Uterus (tissue), 2 donors: ENCODE data around the gene CIITA.

Source experiments
- POLR2A ChIP-seq, 2 donors: fragments of 450-650 bp; IDR thresholded peaks; one replicate each; pipeline ENCODE4 v1.6.1; 2016; ENCODE audit warnings: antibody characterized with exemption in 2 of 2, mild to moderate bottlenecking in 1 of 2, moderate library complexity in 1 of 2
- TF ChIP-seq, protein P1 (sequence below), 4 experiments: fragments of 200-600 bp in 2 of 4; fragments of 450-650 bp in 2 of 4; sonication (generic) in 2 of 4; IDR thresholded peaks; one replicate each; pipeline ENCODE4 v1.5.1; 2016 to 2019; ENCODE audit warnings: antibody characterized with exemption in 4 of 4, mild to moderate bottlenecking in 2 of 4, moderate library complexity in 1 of 4

DNA sequence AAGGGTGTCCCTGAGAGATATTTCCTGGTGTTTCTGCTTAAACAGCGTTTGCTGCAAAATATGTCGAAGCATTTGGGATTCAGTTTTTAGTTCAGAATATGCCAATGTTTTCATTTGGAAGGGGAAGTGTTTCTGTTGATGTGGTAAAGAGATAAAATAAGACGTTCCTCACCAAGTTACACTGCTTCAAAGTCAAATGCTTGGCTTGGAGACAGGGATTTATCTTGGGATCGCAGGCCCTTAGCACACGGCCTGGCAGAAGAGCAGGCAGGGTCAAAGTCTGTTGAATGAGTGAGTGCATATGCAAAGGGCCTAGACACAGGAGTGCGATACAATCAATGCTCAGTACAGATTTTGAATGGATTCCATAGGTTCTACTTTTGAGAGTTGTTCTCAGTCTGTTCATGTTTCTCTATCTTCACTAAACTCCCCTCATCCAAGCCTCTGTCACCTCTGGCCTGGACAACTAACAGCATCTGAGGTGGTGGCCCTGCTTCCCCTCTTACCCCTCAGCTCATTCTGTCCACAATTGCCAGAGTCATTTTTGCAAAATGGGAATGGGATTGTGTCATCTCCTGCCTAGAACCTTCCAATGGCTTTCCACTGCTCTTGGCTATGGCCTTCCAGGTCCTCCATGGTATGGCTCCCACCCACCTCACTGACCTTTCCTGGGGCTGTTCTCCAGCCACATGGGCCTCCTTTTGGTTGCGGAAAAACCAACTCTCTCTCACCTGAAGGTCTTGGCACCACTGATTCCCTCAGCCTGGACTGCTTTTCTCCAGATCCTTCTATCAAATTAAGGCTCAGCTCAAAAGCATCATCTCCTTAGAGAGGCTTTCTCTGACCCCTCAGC lies 62.0 kb downstream of the CIITA start:
- no peak for TF ChIP-seq POLR2A (IDR thresholded peaks at IDR 0.05)
- TF ChIP-seq, protein P1, sequence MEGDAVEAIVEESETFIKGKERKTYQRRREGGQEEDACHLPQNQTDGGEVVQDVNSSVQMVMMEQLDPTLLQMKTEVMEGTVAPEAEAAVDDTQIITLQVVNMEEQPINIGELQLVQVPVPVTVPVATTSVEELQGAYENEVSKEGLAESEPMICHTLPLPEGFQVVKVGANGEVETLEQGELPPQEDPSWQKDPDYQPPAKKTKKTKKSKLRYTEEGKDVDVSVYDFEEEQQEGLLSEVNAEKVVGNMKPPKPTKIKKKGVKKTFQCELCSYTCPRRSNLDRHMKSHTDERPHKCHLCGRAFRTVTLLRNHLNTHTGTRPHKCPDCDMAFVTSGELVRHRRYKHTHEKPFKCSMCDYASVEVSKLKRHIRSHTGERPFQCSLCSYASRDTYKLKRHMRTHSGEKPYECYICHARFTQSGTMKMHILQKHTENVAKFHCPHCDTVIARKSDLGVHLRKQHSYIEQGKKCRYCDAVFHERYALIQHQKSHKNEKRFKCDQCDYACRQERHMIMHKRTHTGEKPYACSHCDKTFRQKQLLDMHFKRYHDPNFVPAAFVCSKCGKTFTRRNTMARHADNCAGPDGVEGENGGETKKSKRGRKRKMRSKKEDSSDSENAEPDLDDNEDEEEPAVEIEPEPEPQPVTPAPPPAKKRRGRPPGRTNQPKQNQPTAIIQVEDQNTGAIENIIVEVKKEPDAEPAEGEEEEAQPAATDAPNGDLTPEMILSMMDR (IDR thresholded peaks at IDR 0.05): no peak
